ENCODE results near the gene TRIM50.
A peak's percentile ranks its signal among the peaks of the same experiment; 100 is the strongest.
"Not testable (repeated sequence)": the region's sequence is repeated elsewhere in the genome, so short reads cannot be mapped to it uniquely, and the experiment has no call there.

The TRIM50 gene

DNA sequence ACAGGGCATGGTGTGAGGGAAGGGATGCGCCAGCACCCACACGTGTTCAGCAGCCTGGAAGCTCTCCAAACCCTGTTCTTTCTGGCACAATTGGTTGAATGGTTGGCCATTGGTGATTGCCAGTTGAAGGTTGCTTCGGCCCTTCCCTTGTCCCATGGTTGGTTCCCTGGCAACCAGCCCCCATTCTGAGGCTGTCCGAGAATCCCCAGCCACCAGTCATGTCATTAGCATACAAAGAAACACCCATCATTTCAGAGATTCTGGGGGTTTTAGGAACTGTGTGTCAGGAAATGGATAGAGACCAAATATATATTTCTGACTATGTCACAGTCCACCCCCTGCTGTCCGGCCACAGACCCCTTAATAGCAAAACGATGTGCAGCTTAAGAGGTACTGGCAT is 21.9 kb upstream of the TRIM50 start:
- no peak for DNase-seq

DNA sequence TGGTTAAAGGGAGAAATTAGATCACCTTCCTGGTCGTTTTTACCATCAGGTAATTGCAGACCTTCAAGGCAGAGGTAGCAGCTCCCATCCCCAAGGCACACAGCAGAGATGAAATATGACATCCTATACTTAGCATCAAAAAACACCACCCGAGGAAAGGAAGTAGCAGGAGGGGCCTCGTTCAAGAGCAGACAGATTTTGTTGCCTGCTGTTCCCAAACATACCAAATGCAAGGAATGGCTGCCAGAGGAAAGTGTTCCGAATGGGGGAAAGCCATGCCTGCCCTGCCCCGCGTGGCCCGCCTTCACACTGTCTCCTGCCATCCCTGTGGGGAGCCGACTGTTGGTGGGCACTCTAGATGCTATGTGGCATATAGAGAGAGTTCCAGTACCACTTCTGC is 18.1 kb upstream of the TRIM50 start:
- no peak for DNase-seq

DNA sequence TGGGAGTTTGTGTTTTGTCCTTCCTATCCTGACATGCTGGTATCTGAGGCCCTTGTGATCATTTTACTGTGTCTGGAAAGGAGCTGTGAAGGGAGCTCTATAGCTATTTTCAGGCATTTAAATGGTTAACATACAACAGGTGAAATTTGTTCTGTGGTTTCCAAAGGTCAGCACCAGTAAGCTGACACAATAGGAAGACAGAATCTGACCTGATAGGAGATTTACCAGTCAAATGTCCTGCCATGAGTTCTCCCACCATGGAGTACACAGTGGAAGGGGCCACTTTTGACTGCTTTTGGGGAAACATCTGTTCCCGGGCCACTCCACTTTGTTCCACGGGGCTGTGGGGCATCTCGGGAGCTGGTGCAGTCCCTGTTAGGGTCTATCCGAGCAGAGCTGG is 17.7 kb upstream of the TRIM50 start:
- no peak for DNase-seq

DNA sequence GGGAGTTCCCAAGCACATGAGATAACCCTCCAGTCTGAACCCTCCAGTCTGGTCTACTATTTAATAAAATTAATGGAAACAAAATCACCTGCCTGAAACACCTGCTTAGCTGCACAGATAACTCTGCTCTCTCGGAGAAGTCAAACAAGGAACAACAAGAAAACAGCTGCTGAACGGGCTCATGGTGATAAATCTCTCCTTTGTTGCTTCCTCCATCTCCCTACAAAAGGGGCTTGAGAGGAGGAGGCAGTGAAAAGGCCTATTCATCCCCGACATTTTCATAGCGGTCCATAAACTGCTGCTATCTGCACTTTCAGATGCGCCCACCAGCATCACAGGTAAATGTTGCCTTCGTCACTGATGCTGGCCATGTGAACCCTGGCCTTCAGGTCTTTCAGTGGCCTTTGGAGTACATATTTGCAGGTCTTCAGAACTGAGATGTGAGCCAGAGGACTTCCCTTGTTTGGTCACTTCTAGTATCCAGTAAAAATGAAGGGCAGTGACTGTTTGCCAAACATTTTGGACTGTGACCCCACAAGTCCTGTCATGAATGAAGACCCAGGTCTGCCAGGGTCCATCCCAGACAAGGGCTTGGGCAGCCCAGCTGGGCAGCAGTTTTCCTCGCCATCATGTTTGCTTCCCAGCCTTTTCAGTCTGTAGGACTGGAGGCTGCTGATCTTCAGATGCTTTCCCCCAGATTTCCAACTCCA is 15.9 kb upstream of the TRIM50 start:
- no peak for DNase-seq

DNA sequence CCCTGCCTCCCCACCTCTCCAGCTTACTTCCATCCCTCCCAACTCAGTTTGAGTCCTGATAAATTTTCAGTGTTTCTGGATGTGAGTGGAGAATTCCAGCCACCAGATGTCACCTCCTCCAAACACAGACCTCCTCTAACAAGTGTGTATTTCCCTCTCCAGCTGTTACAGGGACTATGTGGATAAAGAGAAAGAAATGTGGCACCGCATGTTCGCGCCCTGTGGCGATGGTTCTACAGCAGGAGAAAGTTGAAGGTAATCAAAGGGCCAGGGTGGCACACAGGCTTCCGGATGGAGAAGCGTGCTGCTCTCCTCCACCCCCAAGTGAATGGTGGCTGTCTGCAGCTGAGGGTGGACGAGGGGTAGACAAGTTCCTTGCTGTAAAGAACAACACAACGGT is 14.8 kb upstream of the TRIM50 start:
- no peak for DNase-seq

DNA sequence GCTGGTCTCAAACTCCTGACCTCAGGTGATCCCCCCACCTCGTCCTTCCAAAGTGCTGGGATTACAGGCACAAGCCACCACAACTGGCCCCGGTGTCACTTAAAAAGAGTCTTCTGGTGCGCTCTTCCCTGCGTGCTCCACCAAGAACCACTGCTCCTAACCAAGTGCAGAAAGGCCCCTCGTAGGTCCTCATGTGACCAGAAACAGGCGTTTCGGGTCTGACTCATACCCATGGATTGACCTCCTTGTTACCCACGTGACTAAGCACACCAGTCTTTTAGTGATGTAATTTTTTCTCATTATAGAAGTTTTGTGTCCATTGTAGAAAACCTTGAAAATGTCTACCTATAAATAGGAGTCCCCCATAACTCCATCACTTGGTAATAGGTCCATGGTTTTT is 14.0 kb upstream of the TRIM50 start:
- no peak for DNase-seq

DNA sequence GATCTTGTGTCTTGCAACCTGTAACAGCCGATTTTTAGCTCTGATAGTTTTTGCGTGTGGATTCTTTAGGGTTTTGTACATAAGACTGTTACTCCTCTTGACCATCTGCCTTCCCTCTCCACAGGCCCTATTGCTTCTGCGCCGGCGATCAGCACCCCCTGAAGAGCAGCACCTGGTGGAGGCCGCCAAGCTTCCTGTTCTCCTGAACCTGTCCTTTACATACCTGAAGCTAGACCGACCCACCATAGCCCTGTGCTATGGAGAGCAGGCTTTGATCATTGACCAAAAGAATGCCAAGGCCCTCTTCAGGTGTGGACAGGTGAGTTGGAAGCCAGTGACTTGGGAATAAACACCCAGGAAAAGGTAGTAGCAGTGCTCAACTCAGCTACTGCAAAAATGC is 12.6 kb upstream of the TRIM50 start:
- no peak for DNase-seq

DNA sequence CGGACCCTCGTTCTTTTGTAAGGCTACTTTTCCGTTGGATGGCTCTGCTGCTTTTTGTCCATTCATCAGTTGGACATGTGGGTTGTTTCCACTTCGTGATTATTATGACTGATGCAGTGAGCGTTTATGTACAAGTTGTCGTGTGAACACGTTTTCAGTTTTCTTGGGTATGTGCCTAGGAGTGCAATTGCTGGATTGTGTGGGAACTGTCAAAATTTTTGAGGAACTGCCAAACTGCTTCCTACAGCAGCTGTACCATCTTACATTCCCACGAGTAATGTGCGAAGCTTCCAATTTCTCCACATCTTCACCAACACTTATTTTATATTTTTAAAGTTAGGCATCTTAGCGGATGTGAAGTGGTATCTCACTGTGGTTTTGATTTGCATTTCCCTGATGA is 10.4 kb upstream of the TRIM50 start:
- no peak for DNase-seq

DNA sequence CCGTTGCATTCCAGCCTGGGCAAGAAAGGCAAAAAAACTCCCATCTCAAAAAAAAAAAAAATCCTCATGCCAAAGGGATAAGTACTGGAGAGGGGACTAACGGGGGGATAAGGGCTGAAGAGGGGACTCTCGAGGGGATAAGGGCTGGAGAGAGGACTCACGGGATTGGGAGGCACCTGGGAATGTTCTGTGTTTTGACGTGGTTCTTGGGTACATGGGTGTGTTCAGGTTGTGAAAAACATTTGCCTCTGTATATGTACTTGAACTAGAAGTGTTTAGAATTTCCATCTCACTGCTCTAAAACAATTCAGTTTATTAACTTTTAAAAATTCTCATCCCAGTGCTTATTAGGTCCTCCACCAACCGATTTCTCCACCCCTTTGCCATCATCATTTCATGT is 4.6 kb upstream of the TRIM50 start:
- no peak for DNase-seq

DNA sequence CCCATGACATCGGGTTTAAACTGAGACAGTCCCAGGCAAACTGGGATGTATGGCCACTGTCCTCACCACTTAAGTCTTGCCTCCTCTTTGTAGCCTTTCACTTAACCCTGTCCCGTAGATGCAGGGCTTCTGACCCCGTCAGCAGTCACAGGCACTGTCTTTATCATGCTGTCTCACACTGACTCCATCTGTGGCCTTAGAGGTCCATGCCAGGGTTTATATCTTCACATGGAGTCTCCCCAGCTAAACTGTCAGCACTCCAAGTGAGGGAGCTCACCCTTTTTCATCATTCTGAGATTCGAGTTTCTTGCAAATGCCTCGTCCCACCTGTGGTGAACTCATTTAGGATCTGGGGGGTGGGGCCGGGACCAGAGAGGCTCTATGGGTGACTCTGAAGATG is 2.9 kb upstream of the TRIM50 start:
- DNase-seq: no peak

DNA sequence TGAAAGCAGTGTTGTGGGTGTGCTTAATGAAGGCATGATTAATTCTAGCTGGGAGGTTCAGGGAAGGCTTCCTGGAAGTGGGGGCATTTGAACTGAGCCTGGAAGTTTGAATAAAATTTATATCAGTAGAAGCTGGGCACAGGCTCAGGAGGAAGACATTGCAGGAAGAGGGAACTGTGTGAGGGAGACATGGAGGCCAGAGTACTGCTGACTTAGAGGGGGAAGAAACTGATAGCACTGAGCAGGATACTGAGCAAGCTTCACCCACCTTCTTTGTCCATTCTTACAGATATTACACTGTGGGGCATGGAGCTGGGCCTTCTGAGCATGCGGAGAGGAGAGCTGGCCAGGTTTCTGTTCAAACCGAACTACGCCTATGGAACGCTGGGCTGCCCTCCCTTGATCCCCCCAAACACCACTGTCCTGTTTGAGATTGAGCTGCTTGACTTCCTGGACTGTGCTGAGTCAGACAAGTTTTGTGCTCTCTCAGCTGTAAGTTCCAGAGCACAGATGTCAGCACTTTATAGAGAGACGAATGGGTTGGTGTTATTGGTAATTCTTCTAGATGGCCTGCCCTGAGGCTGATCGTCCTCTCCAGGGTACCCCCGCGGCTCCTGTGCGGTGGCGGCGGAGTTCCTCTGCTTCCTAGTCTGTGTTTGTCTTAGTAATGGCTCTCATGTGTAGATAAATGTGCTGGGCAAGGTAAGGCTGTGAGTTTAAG is 2.1 kb upstream of the TRIM50 start:
- DNase-seq: no peak

DNA sequence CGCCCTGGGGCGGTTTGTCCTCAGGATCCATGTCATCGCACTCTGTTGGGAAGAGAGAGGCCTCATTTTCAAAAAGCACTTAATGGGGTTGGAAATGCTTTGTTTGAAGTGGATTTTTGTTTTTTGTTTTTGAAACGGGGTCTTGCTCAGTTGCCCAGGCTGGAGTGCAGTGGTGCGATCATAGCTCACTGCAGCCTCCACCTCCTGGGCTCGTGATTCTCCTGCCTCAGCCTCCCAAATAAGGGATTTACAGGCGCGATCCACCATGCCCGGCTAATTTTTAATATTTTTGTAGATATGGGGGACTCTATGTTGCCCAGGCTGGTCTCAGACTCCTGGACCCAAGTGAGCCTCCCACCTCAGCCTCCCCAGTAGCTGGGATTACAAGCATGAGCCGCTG is 814 bp upstream of the TRIM50 start:
- DNase-seq: no peak

DNA sequence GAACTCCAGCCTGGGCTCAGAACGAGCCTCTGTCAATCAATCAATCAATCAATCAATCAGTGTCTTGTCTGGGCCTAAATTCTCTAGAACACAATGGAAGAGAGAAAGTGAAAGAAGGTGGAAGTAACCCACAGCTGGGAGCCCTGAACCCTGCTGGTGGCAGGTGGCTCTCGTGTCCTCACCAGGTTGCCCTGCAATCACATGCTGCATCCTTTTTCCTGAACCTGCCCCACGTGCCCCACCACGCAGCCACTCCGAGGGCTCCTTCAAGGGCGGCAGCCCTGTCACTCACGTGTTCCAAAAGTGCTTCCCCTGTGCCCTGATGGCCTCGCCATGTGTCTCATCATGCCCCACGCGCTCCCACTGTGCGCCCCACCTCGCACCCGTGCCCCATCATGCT is 433 bp downstream of the TRIM50 start:
- not testable (repeated sequence) for DNase-seq

DNA sequence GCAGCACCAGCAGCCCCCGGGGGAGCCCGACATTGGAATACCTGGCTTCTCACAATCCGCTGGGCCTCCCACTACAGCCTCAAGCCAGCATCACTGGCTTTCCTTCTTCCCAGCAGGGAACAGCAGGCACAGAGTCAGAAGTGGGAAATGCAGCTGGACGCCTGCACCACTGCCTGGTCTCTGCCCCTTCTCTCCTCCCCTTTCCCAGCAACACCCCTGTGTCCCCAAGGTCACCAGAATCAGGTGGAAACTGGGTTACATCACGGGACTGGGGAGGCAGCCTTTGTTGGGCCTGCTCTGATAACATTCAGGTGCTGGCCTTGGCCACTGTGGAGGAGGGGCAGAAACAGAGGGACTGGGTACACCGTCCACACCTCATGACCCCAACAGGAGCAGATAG is 2.5 kb downstream of the TRIM50 start:
- not testable (repeated sequence) for DNase-seq

DNA sequence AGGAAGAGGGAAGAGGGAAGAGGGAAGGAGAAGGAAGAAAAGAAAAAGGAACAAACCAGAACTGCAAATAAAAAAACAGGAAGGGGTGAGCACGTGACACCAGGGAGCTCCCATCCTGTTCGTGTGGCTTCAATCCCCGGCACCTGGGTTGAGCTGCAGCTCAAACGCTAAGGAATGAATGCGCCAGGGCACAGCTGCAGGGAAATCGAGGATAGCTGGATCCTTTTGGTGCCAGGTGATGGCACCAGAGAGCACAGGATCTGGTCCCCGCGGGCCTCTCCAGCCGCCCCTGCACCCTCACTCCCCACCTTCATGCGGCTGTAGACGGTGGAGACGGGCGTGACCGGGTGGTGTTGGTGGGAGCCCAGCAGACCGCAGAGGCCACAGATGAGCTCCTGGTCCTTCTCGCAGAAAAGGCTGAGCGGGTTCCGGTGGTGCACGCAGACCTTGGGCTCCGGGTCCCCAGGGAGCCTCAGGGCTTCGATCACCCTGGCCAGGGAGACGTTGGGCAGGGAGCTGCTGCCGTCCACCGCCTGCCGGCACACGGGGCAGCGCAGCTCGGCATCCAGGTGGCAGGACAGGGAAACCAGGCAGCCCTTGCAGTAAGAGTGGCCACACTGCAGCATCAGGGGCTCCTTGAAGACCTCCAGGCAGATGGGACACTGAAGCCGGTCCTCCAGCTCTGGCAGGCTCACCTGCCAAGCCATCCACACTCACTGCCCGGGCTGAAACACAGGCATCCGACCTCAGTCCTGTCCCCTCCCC is 3.6 kb downstream of the TRIM50 start:
- peak; percentile 46 for DNase-seq

DNA sequence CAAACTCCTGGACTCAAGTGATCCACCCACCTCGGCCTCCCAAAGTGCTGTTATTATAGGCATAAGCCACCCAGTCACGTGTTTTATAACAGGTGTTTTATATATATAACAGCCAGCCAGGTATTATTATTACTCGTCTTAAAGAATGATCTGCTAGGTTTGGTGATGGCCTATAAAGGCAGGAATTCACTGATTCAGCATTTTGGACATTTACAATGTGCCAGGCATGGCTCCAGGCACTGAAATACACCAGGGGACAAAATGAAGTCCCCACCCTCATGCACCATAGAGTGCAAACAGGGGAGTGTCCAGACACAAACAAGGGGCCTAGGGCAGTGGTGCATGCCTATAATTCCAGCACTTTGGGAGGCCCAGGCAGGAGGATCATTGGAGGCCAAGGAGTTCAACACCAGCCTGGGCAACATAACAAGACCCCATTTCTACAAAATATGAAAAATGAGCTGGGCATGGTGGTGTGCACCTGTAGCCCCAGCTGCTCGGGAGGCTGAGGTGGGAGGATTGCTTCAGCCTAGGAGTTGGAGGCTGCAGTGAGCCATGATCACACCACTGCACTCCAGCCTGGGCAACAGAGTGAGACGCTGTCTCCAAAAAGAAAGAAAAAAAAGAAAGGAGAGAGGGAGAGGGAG is 4.3 kb downstream of the TRIM50 start:
- not testable (repeated sequence) for DNase-seq

DNA sequence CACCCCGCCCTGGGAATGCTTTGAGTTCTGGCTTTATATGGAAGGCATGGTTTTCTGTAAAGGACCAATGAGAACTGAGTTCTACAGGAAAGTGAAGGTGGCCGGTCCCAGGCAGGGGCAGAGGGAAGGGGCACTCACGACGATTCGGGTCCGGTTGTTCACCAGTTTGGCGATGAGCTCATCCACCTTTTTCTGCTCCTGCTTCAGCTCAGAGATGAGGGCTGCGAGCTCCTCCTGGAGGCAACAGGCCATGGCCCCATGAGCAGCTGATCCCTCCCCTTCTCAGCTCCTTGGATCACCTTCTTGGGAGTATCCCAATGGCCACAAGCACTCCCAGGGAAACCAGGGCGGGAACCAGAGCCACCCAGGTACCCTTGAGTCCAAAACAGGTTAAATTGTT is 7.9 kb downstream of the TRIM50 start:
- DNase-seq: not testable (repeated sequence)

DNA sequence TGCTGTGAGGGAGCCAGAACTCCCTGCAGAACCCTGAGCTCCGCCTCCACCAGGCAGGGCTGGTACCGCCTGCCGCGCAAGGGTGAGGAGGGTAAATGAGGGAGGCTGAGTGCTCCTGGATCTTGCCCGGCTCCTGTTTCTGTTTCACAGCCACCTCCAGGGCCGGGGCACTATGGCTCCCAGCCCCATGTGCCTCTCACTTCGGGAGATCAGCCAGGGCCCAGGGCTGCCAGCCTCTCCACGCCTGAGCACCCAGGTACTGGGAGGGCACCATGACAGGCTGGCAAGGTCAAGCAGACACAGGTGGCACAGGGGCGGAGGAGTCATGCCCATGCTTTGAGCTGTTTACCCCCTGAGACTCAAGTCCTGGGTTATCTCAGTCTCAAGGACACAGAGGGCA is 8.3 kb downstream of the TRIM50 start:
- not testable (repeated sequence) for DNase-seq

DNA sequence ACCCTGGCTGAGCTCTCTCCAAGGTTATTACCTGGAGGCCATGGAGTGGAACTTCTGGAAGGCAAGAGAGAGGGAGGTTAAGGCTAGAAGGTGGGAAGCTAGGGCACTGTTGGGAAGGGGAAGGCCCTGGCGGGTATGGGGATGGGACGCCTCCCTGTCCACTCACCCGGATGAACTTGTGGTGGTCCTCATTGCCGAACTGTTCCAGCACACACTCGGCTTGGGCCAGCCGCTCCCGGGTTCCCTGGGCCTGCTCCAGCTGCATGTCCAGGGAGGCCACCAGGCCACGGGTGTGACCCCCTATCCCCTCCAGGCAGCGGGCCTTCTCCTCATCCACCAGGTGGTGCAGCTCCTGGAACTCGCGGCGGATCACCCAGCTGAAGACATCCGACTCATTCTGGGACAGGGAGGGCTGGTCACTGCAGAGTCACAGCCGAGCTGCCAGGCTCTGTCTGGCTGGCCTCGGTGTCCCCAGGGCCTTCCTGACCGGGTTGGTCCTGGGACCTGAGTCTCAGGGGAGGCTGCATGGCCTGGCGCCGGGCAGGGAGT is 9.2 kb downstream of the TRIM50 start:
- not testable (repeated sequence) for DNase-seq

DNA sequence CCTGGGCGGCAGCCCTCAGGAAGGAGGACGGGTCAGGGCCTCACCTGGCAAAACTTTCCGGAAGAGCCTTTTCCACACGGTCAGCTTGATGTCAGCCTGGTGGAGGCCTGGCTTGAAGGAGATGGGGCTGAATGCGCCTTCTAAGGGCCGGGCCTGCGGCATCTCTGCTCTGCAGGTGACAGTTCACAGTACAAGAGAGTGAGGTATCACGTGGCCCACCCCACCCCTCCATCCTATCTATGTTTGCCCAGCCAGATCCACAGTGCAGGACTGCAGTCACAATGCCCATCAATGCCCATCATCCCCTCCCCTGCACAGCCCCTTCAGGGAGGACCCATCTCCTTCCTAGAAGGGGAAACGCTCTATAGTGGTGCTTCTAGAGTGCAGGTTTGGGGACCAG is 11.4 kb downstream of the TRIM50 start:
- no peak for DNase-seq

DNA sequence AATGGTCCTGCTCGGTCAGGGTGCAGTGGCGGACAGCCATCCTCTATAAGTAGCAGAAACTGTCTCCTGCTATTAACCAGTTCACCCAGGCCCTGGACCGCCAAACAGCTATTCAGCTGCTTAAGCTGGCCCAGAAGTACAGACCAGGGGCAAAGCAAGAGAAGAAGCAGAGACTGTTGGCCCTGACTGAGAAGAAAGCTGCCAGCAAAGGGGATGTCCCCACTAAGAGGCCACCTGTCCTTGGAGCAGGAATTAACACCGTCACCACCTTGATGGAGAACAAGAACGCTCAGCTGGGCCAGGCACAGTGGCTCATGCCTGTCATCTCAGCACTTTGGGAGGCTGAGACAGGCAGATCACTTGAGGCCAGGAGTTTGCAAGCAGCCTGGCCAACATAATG is 13.6 kb downstream of the TRIM50 start:
- no peak for DNase-seq

DNA sequence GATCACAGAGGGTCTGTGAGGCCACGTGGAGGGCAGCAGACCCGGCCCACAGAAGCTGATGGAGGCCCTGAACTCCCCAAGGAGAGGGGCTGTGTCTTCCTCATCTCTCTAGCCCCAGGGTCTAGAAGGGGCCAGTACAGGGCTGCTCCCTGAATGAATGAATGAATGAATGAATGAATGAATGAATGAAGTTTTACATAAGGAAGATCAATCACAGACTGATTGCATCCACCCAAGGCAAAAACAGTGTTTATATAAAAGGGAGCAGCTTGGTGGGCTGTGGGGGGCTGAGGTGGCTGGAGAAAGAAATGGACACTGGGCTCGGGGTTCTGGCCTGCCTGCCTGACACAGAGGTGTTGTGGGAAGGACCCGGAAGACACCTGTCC is 14.4 kb downstream of the TRIM50 start:
- DNase-seq: no peak

DNA sequence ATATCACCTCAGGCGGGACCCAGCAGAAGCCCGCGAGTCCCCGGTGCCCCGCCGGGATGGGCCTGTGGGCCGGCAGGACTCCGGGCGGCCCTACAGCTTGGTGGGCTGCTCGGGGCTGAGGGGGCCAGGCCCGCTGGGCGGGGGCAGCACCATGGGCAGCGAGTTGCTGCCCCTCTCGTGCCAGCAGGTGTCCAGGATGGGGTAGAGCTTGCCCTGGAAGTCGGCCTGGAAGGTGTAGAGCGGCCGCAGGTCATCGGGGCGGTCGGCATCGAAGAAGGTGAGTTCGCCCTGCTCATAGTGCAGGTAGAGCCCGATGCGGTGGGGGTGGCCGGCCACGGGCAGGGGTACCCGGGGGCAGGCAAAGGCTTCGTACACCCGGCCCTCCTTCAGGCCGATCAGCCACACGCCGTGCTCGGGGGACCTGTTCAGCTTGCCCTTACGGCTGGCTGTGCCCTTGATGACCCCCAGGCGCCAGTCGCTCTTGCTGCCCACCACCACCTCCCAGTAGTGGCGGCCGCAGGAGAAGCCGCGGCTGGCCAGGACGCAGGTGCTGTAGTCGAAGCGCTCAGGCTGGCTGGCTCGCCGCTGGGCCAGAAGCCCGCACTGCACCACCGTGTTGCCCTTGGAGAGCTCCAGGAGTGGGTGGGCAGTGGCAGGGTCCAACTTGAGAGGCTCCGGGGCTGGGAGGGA is 14.9 kb downstream of the TRIM50 start:
- DNase-seq: no peak

All from DMS79 (cell line).